HTERT RPE-1 (cell line): Measurements from ENCODE around the gene GNB1.
"Not testable (repeated sequence)": the region's sequence is repeated elsewhere in the genome, so short reads cannot be mapped to it uniquely, and the experiment has no call there.

Experiments
- in situ Hi-C: fragments of 300-500 bp; cut with MboI; formaldehyde crosslinking; loops from 4 replicates; pipeline ENCODE4 v1.14.3; 2020; ENCODE audit warnings: low sequenced_read_pairs

The GNB1 gene

DNA sequence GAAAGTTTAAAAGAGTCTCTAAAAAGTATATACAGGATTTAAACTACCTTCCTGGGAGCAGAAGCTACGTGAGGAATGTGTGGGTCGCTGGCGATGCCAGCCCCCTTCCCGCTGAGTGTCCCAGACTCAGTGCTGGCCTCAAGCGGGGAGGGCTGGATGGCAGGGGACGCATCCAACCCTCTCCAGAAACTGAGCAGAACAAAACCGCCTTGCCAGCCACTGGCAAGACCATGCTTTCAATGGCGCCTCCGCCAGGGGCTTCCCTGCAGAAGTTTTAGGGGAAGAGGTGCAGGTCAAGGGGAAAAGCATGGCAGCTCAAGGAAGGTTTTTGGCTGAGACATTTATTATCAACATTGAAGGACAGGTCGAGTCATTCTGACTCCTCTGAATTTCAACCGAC, 138.7 kb downstream of the GNB1 start:
- in situ Hi-C loops: no loop called here

DNA sequence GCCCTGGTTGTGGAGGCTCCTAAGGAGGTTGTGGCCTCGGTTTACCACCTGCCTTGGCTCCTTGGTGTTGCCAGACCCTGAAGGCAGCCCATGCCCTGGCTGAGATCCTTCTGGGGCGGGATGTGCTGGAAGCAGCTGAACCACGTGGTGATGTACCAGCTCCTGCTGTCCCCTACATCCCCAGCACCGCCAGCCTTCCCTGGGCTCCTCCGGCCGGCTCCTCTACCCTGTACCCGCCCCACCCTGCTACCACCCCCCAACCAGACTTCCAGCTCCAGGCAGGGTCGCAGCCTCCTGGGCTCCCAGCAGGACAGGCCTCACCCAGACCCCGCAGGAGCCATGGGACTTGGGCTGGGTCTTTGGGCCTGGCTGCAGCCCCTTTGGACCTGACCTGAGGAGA, 140.9 kb downstream of the GNB1 start:
- in situ Hi-C loops: not testable (repeated sequence)

DNA sequence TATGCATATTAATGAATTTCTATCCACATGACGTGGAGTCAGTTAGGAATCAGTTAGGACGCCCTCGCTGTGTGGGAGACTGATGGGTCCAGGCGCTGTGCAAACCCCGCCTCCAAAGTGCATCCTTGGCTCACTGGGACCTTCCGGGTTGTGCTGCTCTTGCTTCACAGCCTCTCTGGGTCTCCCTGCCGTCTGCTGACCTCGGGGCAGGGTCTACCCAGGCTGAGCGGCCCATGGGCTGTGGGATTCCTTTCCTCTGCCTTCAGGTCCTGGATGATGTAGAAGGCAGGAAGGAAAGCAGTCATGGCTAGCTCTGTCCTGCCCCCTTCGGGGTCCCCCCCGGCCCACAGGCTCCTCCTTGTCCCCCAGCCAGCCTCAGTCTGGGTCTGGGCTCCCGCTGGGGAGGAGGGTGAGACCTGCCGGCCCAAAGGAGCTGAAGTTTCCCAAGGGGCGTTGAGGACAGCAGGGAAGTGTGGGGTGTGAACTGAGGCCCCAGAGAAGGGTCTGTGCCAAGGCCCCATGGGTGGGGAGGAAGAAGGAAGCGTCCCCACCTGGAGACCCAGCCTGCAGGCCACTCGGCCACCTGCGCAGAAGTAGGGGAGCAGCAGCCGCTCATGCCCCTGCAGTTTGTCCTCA, 142.1 kb downstream of the GNB1 start:
- in situ Hi-C loops: no loop called here

DNA sequence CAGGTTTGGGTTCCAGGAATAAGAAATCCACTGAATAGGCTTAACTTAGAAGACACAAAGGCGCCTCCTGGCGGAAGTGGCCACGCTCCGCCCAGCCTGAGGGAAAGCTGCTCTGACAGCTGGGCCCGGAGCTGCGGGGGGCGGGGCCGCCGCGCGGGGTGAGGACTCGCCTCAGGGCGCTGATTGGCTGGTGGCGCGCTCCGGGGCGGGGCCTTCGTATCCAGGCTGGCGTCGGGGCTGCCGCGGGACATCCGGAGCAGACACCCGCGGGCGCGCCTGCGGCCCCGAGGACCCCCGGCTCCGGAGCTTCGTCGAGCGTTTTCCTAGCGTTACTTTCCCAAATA, 144.3 kb downstream of the GNB1 start:
- in situ Hi-C loops: not testable (repeated sequence)

DNA sequence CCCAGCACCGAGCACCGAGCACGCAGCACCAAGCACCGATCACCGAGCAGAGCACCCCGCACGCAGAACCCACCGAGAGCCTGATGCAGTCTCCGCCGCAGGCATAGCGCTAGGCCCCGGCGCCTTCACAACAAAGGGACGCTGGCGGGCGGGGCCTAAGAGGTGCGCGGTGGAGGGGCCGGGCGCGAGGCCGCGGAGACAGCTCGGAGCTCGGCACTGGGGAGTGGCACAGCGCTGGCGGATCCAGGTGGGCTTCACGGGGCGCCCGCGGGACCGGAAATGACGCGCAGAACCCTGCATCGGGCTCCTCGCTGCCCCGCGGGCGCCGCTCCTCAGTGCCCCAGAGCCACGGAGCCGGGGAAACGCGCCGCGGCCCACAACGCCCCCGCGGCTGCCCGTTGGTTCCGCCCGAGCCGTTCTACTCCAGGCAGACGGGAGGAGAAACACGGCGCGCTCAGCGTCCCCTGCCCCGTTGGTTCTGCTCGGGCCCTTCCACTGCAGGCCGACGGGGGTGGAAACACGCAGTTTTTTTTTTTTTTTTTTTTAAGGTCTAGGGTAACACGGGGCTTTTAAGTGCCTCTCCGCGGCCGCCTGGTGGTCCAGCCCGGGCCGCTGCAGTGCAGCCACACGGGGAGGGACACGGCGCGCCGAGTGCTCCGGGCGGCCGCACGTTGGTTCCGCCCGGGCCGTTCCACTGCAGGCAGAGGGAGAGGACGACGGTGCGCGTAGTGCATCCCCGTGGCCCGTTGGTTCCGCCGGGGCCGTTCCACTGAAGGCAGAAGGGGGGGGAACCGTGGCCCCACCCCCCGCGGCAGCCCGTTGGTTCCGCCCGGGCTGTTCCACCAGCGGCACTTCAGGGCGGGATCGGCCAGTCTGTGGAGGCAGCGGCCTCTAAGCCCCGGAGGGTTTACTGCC, 145.0 kb downstream of the GNB1 start:
- in situ Hi-C loops: not testable (repeated sequence)

DNA sequence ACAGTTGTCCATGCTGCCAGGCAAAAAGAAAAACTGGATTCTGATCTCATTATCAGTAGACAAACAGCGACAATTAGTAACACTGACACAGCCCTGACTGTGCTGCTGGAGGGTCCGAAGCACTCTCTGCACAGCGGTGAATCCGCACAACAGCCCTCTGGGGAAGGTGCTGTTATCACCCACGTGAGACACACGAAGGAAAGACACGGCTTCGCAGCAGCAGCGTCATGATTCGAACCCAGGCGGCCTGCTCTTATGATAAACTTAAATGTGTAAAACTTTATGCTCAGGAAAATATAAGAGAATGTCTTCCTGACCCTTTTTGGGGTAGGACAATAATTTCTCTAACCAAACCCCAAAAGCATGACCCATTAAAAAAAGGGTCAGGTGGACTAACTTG, 148.4 kb downstream of the GNB1 start:
- in situ Hi-C loops: not testable (repeated sequence)

DNA sequence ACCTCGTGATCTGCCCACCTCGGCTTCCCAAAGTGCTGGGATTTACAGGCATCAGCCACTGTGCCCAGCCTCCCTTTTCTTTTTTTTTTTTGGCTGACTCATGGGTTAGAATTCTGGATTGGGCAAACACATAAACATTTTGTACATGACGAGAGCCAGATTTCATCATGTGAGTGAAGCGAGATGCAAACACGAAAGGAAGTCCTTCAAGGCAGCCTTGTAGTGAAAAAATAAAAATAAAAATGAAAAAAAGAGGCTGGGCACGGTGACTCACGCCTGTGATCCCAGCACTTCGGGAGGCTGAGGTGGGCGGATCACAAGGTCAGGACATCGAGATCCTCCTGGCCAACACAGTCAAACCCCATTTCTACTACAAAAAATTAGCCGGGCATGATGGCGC, 149.9 kb downstream of the GNB1 start:
- in situ Hi-C loops: not testable (repeated sequence)

DNA sequence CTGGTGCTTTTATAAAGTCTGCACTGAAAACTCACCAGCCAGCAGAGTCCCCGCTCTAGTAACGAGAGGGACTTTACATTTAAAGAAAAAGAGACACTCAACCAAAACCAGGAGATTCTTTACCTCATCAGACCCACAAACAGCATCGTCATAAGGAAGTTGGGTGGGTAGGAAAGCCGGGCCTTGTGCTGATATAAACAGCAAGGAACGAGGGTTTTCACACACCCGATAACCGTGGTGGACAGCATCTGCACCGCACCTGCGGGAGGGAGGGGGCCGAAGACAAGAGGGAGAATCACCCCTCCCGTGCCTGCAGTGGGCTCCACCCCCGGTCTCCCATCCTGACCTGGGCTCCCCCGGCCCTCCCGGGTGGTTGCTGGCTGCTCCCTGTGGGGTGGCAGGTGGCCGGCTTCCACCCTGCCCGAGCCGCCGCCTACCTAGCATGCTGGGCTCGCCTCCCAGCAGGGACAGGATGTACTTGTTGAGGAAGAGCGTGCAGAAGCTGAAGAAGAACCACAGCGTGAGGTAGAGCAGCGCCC, 152.0 kb downstream of the GNB1 start:
- in situ Hi-C loops: not testable (repeated sequence)

DNA sequence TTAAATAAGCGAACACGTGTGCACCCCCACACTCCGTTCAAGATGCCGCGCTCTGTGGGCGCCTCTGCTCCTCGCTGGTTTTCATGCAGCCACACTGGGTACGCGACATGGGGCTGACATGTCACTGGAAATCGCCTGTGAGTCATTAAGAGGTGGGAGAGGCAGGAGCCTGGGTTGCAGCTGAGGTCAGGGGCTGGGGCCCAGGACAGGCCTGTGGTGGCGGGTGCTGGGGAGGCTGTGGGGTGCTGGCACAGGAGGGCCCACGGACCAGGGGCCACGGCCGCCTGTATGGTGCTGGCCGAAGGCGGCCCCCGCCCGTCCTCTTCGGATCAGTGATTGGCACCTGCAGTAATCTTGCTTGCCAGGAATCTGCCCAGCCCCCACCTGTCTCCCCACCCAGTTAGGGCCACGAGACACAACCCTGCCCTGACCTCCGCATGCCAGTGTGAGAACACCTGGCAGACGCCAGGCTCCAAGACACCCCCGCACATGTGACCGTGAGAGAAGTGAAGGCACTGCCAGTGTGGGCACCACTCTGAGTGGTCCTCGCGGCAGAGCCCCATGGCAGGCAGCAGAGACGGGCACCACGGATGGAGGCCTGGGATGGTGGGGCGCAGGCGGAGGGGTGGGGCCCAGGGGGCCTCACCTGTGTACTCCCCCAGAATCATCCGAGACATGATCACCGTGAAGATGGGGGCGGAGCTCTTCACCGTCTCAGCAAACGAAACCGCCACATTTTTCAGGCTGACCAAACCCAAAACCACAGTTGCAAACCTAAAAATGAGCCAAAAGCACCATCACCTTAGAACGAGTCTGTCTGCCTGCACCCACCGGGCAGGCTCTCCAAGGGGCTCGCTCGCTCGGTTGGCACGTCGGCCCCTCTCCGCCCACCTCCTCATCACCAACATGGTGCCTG, 153.0 kb downstream of the GNB1 start:
- in situ Hi-C loops: not testable (repeated sequence)
